Activated CD8-positive, alpha-beta T cell treated with anti-CD3 and anti-CD28 coated beads for 36 hours (primary cell): ENCODE data around the gene COMP. TPM values are rescaled to one million over a fixed set of nuclear protein-coding genes. Genes with fewer than 3 reads are reported as not detected.

Experiments
- ATAC-seq: fragments of 200-7000 bp; cut with Tn5 transposase; one replicate; pipeline ENCODE4 v1.10.0; 2021; ENCODE audit warnings: mild to moderate bottlenecking, moderate library complexity
- CTCF ChIA-PET: fragments of 350-600 bp; sonication (Branson Sonifier 250); formaldehyde crosslinking; loops from one replicate; lab custom pipeline; 2021; ENCODE audit warnings: antibody characterized with exemption; lab: Charles Lee
- POLR2A ChIA-PET: fragments of 350-600 bp; sonication (Branson Sonifier 250); formaldehyde crosslinking; loops from one replicate; lab custom pipeline; 2021; ENCODE audit warnings: antibody characterized with exemption; lab: Charles Lee
- DNase-seq: peaks from one replicate; pipeline ENCODE4 v3.0.0-alpha.2; 2020
- H3K27ac Mint-ChIP-seq: one replicate; pipeline ENCODE4 v1.8.0; 2021; ENCODE audit warnings: mild to moderate bottlenecking, mixed read lengths
- H3K27me3 Mint-ChIP-seq: one replicate; pipeline ENCODE4 v1.8.0; 2021; ENCODE audit warnings: mixed read lengths
- H3K36me3 Mint-ChIP-seq: one replicate; pipeline ENCODE4 v1.8.0; 2021; ENCODE audit warnings: low read depth, mixed read lengths
- H3K4me1 Mint-ChIP-seq: one replicate; pipeline ENCODE4 v1.8.0; 2021; ENCODE audit warnings: low read depth, mixed read lengths
- H3K4me3 Mint-ChIP-seq: one replicate; pipeline ENCODE4 v1.8.0; 2021; ENCODE audit warnings: mild to moderate bottlenecking, moderate library complexity, mixed read lengths
- H3K9me3 Mint-ChIP-seq: one replicate; pipeline ENCODE4 v1.8.0; 2021; ENCODE audit warnings: mixed read lengths
- CTCF ChIP-seq: fragments of 200-600 bp; IDR thresholded peaks from one replicate; pipeline ENCODE4 v1.8.0; 2022; ENCODE audit warnings: antibody characterized with exemption, mild to moderate bottlenecking
- intact Hi-C: fragments of 100-400 bp; cut with micrococcal nuclease; formaldehyde crosslinking; loops from one replicate; pipeline ENCODE4 v1.10.0; 2022
- total RNA-seq, 2 experiments: library from RNA; stranded (reverse); gene quantifications; one replicate each; pipeline ENCODE4 v1.2.3, GENCODE V29; 2021

The COMP gene
- total RNA-seq, 2 experiments from 2014 or later = not detected

GRCh38 chr19:18780631-18781030 lies 10.5 kb downstream of the COMP start:
- DNase-seq = peak; percentile 21
- no peak overlapping the region for H3K4me3 Mint-ChIP-seq
- H3K4me1 Mint-ChIP-seq = peaks cover 8% of the 10 kb centered on the region
- intact Hi-C loops = no loop called here
- H3K27me3 Mint-ChIP-seq = peaks cover 7% of the 10 kb centered on the region
- H3K9me3 Mint-ChIP-seq = no peaks in the 10 kb centered on the region
- ChIA-PET POLR2A (interaction anchor here (0.8 to 1.2 kb wide), 2 partner anchors 52 to 139 kb away, joined by 3 read pairs; partner anchors contain the start of genes COPE and DDX49), CTCF (interaction anchor here (1.0 kb wide), 1 partner anchor 51 kb away, joined by 3 read pairs; the partner anchor contains the start of gene UPF1)
- no peaks in the 10 kb centered on the region for H3K36me3 Mint-ChIP-seq
- H3K27ac Mint-ChIP-seq = no peak overlapping the region
- ATAC-seq = no peak
- TF ChIP-seq CTCF = no peak

DNA sequence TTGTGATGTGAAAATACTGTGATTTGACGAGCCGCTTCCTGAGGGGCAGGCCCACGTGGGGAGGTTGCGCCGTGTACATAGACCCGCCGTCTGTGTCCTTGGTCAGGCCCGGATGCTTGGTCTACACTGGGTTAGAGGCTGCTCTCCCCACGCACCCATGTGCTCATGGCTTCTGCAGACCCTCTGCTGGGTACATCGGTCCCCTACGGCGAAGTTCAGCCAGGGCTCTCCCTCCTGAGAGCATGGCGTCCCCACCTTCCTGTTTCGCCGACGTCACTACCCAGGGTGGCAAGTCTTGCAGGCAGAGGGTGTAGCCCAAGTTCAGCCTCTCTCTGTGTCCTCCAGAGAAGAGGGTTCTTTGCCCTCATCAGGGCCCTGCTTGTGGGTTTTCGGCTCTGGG lies 11.0 kb downstream of the COMP start:
- H3K4me1 Mint-ChIP-seq = peaks cover 4% of the 10 kb centered on the region
- no peaks in the 10 kb centered on the region for H3K36me3 Mint-ChIP-seq
- POLR2A ChIA-PET = interaction anchor here (0.8 kb wide), 1 partner anchor 53 kb away, joined by 3 read pairs; no protein-coding TSS in a partner anchor
- H3K27ac Mint-ChIP-seq = no peak overlapping the region
- no peak for TF ChIP-seq CTCF
- ATAC-seq = no peak
- no peak for DNase-seq
- H3K9me3 Mint-ChIP-seq = no peaks in the 10 kb centered on the region
- CTCF ChIA-PET = interaction anchor here (1.0 kb wide), 1 partner anchor 52 kb away, joined by 3 read pairs; the partner anchor contains the start of gene UPF1
- no peak overlapping the region for H3K4me3 Mint-ChIP-seq
- intact Hi-C loops = no loop called here
- H3K27me3 Mint-ChIP-seq = peaks cover 3% of the 10 kb centered on the region

GRCh38 chr19:18778826-18779495 lies 12.1 kb downstream of the COMP start:
- Mint-ChIP-seq H3K27me3 (no peaks in the 10 kb centered on the region), H3K4me3 (no peak overlapping the region), H3K9me3 (no peaks in the 10 kb centered on the region), H3K36me3 (no peaks in the 10 kb centered on the region), H3K4me1 (peaks cover 4% of the 10 kb centered on the region), H3K27ac (no peak overlapping the region)
- ATAC-seq (no peak), DNase-seq (no peak)
- CTCF ChIA-PET = no interaction called here
- POLR2A ChIA-PET = no interaction called here
- no peak for TF ChIP-seq CTCF
- intact Hi-C loops = no loop called here

DNA sequence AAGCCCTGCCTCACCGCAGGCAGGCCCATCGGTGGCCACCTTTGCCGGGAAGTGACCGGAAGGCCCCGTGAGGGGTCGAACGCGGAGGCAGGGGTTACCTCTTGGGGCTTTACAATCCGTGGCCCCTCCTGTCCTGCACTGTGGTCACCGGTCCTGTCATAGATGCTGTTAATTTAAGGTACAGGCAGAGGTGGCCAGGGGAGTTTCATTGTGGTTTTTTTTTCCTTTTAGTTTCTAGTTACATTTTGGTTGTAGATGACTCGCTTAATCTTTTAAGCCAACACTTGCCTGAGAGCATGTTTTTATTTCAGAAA lies 13.1 kb downstream of the COMP start:
- Mint-ChIP-seq H3K4me1 (peaks cover 4% of the 10 kb centered on the region), H3K4me3 (no peak overlapping the region), H3K9me3 (no peaks in the 10 kb centered on the region), H3K27ac (no peak overlapping the region), H3K36me3 (no peaks in the 10 kb centered on the region), H3K27me3 (no peaks in the 10 kb centered on the region)
- TF ChIP-seq CTCF = no peak
- intact Hi-C loops = no loop called here
- ChIA-PET CTCF (no interaction called here), POLR2A (interaction anchor here (0.6 kb wide), 1 partner anchor 52 kb away, joined by 3 read pairs; no protein-coding TSS in a partner anchor)
- ATAC-seq (no peak), DNase-seq (no peak)

DNA sequence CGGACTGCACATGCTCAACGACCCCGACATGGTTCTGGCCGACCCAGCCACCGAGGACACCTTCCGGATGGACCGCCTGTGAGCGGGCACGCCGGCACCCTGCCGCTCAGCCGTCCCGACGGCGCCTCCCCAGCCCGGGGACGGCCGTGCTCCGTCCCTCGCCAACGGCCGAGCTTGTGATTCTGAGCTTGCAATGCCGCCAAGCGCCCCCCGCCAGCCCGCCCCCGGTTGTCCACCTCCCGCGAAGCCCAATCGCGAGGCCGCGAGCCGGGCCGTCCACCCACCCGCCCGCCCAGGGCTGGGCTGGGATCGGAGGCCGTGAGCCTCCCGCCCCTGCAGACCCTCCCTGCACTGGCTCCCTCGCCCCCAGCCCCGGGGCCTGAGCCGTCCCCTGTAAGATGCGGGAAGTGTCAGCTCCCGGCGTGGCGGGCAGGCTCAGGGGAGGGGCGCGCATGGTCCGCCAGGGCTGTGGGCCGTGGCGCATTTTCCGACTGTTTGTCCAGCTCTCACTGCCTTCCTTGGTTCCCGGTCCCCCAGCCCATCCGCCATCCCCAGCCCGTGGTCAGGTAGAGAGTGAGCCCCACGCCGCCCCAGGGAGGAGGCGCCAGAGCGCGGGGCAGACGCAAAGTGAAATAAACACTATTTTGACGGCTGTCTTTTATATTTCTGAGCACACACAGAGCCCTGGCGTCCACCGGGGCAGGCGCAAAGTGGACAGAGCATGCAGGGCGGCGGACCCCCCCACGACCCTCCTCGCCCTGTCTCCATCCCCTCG lies 13.6 kb downstream of the COMP start:
- no peaks in the 10 kb centered on the region for H3K9me3 Mint-ChIP-seq
- H3K4me3 Mint-ChIP-seq = no peak overlapping the region
- ChIA-PET POLR2A (interaction anchor here (0.6 kb wide), 1 partner anchor 52 kb away, joined by 3 read pairs; no protein-coding TSS in a partner anchor), CTCF (interaction anchor here (1.2 kb wide), 1 partner anchor 70 kb away, joined by 4 read pairs; no protein-coding TSS in a partner anchor)
- H3K27ac Mint-ChIP-seq = no peak overlapping the region
- H3K27me3 Mint-ChIP-seq = no peaks in the 10 kb centered on the region
- H3K4me1 Mint-ChIP-seq = peaks cover 4% of the 10 kb centered on the region
- DNase-seq = no peak
- intact Hi-C loops = no loop called here
- TF ChIP-seq CTCF = no peak
- ATAC-seq = no peak
- H3K36me3 Mint-ChIP-seq = no peaks in the 10 kb centered on the region
